8988T (cell line): Measurements from ENCODE around the gene SLC13A3.

Experiments used
- DNase-seq: peaks from one replicate; pipeline ENCODE4 v3.0.0; 2011

The SLC13A3 gene

DNA sequence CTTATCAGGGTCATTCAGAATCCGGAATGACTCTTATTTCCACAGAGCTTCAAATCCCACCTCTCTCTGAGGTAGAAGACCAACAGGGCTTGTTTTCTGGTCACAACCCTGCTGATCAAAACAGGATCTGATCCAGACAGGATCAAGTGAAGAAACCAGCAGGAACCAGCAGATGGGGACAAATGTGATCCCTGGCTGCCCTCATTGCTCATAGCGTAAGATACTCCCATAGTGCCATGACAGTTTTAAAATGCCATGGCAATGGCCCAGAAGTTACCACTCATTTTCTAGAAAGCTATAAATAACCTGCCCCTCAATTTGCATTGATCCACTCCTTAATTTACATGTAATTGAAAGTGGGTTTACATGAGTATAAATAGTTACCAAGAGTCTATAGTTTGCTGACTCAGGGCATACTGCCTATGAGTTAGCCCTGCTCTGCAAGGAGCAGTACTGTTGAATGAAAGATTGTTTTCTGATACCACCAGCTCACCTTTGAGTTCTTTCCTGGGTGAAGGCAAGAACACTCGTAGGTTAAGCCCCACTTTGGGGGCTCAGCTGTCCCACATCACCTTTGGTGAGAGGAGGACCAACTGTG, 131.7 kb downstream of the SLC13A3 start:
- no peak for DNase-seq

DNA sequence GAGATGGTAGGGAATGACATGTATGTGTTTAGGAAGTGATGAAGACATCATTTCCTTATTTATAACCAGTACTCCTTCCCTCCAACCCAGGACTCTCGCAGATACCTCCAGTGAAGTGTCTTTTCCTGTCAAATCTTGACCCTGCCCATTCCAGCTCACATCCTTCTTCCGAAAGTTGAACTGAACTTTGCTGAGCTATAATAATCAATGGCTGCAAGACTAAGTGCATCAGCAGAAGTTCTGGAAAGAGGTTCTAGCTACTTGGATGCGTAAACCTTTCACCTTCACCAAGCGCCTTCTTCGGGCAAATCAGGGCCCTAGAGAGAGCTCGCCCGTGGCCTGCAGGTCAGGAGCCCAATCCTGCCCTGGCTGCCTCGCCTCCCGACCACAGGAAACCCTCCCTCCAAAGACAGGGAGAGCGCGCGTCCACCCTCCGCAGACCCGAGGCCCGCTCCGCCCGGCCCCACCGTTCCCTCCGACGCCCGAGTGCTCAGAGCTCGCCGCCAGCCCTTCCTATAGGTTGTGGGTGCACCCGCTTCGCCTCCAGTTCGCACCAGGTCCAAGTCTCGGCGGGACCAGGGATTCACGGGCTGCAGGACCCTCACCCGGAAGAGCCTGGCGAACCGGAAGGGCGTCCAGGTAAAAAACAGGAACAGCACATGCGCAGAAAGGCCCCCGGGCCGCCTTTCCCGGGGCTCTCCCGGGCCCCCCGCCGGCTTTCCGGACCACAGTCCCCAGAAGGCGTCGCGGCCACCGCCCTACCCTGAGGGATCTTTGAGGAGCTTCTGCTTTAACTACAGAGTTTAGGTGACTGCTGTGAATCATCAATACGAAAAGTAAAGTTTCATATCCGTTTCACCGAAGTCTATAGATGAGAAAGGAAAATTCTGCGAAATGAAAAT, 138.1 kb downstream of the SLC13A3 start, which contains the start of gene ZNF334:
Gene ZNF334, minus strand, starts transcription at position 617 of the 902 bp plus-strand sequence. CDS start 1,457 bp downstream, outside the sequence.
- DNase-seq = peak; percentile 46

DNA sequence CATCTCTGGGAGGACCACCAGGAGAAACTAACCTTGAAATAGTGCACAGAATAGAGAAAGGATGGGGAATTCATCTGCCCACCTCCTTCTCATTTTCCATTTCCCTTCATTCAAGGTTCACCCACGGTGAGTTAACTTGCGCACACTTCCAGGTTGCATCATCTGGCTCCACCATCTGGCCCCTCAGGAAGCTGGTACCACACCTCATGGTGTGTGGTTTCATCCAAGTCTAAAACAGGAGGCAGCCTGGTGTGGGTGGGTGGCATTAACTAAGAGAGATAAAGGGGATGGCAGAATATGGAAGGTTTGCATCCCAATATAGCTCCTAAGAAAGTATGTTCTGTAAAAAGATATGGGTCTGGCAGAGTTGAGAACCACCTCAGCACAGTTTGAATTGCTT, 141.7 kb downstream of the SLC13A3 start:
- DNase-seq = no peak
